ENCODE data around the gene SHC3.
A peak's percentile ranks its signal among the peaks of the same experiment; 100 is the strongest.

Gene SHC3

DNA sequence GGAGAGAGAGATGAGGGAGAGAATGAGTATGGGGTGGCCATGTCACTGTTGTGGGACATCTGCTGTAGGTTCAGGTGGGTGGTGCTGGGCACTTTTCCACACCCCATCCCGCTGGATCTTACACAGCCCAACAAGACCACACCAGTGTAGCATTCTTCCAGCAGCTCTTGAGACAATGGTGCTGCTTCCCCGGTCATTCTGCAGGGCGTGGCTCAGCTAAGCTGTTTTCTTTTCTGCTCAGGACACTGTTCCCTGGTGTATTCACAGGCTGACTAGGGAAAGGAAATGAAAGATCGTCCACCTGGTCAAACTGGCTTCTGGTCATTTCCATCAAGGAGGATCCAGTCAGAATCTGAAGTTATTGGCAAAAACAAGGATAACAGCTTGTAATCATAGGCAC, 111.8 kb downstream of the SHC3 start:
- H3K27ac ChIP-seq = no peak overlapping the region
- no peak for DNase-seq (ENCODE audit: low read depth, low spot score)

DNA sequence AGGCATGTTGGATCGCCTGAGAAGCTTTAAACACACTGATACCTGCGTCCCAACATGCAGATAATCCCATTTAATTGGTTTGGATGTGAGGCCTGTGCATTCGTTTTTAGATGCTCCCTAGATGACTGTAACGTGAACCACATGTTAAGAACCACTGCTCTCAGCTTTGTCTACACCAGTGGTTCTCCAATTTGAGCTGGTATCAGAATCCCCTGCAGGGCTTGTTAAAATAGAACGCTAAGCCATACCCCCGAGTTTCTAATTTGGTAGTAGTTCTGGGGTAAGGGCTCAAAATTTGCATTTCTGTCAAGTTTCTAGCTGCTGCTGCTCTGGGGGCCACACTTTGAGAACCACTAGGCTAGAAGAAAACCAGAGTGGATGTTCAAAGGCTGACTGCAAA, 112.7 kb downstream of the SHC3 start:
- DNase-seq (ENCODE audit: low read depth, low spot score) = no peak
- H3K27ac ChIP-seq = no peak overlapping the region

DNA sequence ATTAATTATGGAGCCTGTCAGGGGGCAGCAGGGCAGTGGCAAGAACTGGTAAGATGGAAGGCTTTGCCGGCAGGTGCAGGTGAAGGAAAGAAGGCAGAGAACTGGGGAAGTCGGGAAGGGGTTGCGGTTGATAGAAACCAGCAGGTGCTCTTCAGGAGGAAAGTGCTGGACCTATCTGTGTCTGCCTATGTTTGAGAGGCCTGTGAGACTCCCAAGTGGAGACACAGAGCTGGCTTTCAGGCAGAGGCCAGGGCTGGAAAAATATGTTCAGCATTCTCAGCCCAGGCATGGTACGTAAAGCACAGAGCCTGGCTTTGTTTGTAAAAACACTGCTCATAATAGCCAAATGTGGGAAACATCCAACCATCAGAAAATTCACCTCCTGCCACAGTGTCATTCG, 117.8 kb downstream of the SHC3 start:
- DNase-seq (ENCODE audit: low read depth, low spot score) = no peak
- H3K27ac ChIP-seq = no peak overlapping the region

DNA sequence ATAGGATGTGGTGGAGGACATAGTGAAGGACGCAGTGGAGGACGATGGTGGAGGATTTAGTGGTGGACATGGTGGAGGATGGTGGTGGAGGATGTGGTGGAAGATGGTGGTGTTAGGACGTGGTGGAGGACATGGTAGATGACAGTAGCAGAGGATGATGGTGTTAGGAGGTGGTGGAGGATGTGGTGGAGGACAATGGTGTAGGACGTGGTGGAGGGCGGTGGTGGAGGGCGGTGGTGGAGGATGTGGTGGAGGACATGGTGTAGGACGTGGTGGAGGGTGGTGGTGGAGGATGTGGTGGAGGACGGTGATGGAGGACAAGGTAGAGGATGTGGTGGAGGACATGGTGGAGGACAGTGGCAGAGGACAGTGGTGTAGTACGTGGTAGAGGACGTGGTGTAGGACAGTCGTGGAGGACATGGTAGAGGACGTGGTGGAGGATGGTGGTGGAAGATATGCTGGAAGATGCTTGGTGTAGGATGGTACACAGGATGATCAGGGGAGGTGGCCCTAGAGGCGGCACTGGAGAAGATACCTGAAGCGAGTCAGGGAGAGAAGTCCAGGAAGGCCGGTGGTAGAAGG, 118.6 kb downstream of the SHC3 start:
- no peak for DNase-seq (ENCODE audit: low read depth, low spot score)
- H3K27ac ChIP-seq = no peak overlapping the region

DNA sequence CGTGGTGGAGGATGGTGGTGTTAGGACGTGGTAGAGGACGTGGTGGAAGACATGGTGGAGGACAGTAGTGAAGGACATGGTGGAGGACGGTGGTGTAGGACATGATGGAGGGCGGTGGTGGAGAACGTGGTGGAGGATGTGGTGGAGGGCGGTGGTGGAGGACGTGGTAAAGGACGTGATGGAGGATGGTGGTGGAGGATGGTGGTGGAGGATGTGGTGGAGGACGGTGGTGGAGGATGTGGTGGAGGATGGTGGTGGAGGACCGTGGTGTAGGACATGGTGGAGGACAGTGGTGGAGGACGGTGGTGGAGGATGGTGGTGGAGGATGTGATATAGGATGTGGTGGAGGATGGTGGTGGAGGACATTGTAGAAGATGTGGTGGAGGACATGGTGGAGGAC, 119.7 kb downstream of the SHC3 start:
- H3K27ac ChIP-seq = no peak overlapping the region
- no peak for DNase-seq (ENCODE audit: low read depth, low spot score)

DNA sequence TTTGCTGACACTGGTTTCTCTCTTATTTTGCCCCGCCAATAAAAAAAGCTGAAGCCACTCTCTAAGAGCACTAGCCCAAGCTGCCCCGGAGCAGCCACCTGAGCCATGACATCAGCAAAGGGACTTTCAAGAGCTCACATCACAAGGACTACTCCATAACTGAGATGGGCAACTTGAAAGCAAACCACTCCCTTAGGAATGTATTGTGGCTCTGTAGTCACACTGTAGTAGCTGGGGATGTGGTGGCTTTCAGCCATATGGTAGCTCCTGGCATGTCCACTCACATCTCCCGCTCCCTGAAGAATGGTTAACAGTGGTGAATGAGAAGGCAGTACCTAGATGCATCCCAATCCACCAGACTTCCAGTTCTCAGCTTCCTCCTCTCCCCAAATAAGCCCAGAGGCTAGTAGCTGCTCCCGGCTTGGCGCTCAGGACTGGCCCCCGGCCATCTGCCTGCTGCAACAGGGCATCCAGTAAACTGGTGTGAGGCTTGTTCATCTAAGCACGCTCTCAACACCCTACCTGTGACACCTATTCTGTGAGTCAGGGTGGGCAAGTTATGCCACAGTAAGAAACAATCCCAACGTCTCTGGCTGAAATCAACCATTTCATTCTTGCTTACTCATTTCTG, 123.6 kb downstream of the SHC3 start:
- DNase-seq (ENCODE audit: low read depth, low spot score) = no peak
- no peak overlapping the region for H3K27ac ChIP-seq

DNA sequence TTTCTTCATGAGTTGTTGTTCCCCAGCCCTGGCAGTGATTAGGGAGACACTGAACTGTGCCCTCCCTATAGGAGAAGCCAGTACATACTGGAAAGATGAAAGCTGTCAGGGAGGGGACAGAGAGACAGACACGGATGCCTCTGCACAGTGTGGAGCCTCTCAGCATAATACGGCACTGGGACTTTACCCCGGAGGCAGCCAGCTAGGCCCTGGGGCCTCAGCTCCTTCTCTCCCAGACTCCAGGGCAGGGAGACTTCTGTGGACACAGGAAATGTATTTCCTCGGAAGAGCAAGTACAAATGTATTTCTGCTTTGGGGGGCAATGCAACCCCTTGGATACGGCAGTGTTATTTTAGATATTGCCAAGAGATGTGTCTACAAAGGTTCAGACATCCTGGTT, 125.3 kb downstream of the SHC3 start:
- no peak overlapping the region for H3K27ac ChIP-seq
- DNase-seq (ENCODE audit: low read depth, low spot score) = no peak

DNA sequence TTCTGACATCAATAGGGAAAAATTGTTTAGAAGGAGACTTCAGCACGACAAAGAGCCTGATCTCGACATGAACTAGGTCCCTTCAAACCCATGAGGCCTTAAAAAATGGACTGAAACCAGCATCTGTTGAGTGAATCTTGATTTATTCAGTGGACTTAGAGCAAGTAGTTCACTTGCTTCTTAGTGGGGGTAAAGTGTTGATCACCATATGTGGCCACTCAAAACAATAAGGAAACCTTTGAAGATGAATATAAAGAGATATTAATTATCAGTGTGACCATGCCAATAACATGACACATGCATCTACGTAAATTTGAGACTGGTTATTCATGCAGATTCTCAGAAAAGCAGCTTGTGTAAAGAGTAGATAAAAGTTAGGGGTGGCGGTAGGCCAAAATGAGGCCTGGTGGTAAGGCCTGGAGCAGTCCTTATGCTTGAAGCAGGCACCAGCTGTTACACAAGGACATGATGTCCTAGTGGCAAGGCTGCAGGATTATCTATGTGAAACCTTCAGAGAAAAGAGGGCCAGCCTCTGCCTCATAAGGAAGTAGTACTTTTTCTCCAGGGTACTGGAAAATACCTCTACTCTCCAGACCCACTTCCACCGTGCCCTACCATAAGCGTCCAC, 126.0 kb downstream of the SHC3 start:
- H3K27ac ChIP-seq = no peak overlapping the region
- no peak for DNase-seq (ENCODE audit: low read depth, low spot score)

DNA sequence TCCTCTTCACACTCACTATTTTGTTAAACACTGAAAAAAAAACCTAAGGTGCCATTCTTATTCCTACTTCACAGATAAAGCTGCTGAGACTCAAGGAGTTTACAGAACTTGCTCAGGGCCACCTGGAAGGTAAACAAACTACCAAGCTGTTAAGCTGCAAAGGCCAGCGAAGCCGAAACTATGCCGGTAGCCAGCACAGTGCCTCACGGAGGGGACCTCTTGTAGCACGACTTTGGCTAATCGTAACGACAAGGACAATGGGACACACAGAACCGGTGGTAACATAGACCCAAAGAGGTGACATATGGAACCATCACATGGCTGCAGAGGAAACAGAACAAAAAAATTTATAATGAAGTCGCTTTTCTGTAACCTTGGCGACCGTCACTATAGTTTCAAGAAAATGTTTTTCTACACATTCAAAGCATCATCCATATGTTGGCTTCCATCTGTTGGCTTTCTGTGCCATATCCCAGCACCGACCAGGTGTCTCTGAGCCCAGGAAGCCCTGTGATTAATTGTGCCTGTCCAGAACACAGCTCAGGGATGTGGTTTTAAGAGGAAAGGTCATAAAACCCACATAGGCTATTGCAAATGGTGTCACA, 127.1 kb downstream of the SHC3 start:
- DNase-seq (ENCODE audit: low read depth, low spot score) = no peak
- H3K27ac ChIP-seq = no peak overlapping the region

DNA sequence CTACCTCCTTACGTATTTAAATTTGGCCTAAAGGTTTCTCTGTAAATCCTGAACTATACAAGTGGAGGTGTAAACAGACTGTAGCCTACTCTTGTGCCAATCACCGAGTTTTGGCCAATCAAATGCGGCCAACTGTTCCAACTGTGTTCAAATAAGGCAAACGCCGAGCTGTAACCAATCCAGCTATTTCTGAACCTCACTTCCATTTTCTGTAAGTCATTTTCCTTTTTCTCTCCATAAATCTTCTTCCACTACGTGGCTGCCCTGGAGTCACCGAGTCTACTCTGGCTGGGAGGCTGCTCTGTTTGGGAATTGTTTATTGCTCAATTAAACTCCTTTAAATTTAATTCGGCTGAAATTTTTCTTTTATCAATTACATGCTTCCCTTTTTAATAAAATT, 129.0 kb downstream of the SHC3 start:
- DNase-seq (ENCODE audit: low read depth, low spot score) = no peak
- H3K27ac ChIP-seq = no peak overlapping the region

DNA sequence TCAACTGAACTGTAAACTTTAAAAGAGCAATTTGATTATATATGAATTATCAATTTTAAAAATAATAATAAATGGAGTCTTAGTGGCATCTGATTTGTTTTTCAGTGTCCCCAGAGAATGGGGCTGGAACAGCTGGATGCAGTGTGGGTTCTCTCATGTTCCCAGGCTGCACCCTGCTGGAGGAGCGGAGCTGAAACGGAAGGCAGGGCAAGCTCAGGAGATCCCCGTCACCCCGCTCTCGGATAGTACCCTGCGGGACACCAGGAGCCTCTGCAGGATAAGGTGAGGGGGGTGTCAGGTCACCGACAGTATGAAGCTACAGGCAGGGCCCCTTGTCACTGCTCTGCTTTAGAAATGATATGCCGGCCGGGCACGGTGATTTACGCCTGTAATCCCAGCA, 130.0 kb downstream of the SHC3 start:
- DNase-seq (ENCODE audit: low read depth, low spot score) = no peak
- no peak overlapping the region for H3K27ac ChIP-seq

DNA sequence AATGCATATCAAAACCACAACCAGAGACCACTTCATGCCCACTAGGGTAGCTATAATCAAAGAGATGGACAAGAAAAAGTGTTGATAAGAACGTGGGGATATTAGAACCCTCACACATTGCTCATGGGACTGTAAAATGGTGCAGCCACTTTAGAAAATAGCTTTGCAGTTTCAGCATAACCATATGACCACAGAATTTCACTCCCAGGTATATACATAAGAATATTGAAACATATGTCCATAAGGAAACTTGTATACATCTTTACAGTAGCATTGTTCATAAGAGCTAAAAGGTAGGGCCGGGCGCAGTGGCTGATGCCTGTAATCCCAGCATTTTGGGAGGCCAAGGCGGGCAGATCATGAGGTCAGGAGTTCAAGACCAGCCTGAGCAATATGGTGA, 131.0 kb downstream of the SHC3 start:
- H3K27ac ChIP-seq = no peak overlapping the region
- DNase-seq (ENCODE audit: low read depth, low spot score) = no peak

DNA sequence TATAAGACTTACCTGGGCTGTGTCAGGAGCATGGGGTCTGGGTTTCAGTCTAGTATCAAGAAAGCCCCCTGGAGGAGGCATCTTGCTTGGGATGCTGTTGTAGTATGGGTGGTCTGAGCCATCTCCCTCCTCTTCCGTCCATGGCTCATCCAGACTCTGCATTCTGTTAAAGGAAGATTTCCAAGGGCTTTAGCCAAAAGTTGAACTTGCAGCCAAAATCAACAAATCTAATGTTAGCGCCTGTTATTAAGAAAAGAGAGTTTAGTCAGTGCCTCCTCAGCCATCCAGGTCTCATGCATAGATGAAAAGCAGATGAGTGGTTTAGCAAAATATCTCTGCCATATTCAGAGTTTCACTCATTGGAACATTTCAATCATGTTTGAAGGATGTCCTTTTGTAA, 131.8 kb downstream of the SHC3 start:
- no peak overlapping the region for H3K27ac ChIP-seq
- no peak for DNase-seq (ENCODE audit: low read depth, low spot score)

DNA sequence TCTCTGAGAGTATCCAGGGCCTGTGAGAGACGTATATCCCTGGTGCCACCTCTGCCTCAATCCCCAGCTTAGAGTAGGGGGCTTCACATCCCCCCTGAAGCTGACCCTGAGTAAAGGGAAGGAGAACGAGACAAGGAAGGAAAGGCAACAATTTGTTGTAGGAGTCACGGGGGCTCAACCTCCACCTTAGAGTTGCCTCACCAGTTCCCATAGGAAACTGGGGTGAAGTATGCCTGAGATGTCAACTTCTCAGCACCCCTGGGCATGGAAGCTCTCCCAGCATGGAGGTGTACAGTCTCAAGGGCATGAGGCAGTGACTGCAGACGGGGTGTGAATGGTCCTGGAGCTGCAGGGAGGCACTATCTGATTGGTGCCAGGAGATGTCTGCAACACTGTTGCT, 133.7 kb downstream of the SHC3 start:
- no peak for DNase-seq (ENCODE audit: low read depth, low spot score)

DNA sequence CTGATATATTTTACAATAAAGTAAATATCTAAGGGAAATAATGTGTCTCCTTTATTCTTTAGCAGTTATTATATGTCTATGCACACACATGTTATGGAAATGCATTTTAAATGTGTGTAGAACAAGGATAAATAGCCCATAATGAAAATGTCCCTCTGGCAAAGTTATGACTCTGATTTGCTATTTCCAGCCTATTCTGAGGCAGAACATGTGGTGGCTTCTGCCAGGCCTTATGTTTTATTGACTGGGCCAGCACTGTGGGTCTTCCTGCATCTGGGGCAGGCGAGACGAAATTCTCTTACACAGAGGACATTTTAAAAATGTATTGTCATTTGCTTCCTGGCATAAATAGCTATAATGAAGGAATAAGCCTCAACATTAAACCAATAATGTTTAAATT, 134.5 kb downstream of the SHC3 start:
- H3K27ac ChIP-seq = no peak overlapping the region
- no peak for DNase-seq (ENCODE audit: low read depth, low spot score)

More for the DNA sequence above, 133.7 kb downstream of the SHC3 start:
- no peak overlapping the region for H3K27ac ChIP-seq

DNA sequence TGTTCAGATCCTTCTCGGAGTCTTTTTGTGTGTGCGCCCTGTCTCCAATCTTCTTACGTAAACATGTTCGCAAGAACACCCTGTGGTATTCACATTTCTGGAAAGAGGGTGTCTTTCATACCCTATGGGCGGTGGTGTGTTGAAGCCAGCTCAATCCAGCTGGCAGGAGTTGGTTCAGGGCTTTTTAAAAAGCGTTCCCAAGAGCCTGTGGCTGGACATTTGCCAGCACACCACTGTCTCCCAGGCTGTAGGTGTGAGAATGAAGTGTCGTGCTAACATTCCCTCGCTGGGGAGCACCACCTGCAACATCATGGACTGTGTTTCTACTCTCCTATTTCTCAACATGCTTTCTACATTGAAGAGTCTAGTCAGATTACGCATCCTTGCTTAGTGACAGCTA, 135.6 kb downstream of the SHC3 start:
- no peak for DNase-seq (ENCODE audit: low read depth, low spot score)
- no peak overlapping the region for H3K27ac ChIP-seq

DNA sequence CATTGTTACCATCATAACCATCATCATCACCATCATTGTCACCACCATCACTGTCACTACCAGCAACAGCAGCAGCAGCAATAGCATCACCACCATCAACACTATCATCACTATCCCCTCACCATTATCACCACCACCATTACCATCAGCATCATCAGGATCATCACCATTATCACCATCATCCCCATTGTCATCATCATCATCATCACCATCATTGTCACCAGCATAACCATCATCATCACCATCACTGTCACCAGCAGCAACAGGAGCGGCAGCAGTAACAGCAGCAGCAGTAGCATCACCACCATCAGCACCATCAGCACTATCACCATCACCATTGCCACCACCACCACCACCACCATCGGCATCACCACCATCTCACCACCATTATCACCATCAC, 139.0 kb downstream of the SHC3 start:
- no peak for DNase-seq (ENCODE audit: low read depth, low spot score)

DNA sequence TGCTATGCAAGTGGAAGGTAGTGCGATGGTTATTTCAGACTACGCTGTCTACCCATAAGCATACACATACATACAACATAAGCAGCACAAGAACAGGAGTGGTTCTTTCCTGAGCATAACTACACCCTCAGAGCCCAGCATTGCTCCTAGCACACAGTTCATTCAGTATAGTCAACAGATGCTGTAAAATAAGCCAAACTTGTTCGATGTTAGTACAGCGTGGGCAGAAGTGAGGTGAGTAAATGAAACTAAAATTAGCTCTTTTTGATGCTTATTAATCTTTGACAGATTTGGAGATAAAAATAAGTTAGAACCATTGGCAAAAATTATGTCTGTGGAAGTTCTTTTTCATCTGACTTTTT, 139.5 kb downstream of the SHC3 start:
- peak overlapping the region; percentile 31 for H3K27ac ChIP-seq

More for the DNA sequence above, 139.0 kb downstream of the SHC3 start:
- H3K27ac ChIP-seq = no peak overlapping the region

DNA sequence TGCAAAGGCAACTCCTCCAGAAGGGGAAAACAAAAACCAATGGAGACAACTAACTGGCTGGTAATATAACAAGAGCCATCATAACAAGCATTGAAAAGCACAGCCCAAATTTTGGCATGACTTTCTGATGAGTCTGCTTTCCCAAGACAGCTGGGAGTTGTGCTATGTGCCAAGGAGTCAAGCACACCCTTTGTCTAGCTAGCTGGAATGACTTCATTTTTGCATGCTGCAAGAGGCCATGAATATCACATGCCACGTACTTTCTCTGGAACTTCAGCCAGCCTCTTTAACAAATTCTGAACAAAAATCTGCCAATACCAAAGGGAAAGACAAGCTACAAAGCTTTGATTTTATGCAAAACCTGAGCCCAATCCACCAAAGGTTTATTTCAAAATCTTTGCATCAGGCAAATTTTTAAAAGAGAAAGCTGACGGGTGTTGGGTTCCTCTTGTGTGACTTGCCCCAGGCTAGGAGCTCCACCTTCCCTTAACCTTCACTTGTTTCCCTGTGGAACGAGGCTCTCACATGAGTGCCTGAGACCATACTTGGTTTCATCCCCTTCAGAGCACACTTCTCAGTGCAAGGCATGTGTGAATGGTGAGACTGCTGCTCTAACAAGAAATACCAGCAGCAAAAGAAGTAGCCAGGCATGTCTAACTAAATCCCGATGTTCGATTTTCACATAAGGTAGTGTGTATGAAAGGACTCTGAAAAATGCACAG, 140.1 kb downstream of the SHC3 start:
- peak overlapping the region; percentile 31 for H3K27ac ChIP-seq
- DNase-seq (ENCODE audit: low read depth, low spot score) = peak; percentile 73

More for the DNA sequence above, 139.5 kb downstream of the SHC3 start:
- DNase-seq (ENCODE audit: low read depth, low spot score) = no peak

DNA sequence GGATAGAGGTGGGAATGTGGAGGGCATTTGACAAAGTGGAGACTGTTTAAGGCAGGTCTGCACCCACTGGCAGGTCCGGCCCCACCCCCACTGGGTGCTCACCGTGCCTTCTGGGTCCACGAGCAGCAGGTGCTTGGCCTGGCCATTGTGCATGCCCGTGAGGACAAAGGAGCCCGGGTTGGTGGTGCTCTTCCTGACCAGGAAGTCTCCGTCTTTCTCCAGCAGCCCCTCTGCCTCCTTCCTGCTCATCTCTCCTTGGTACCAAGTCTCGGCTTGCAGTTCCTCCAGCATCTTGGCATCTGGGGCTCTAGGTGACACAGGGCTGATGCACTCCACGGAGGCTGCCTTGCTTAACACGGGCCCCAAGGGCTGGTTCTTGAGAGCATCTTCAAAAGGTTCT, 140.7 kb downstream of the SHC3 start:
- H3K27ac ChIP-seq = no peak overlapping the region
- no peak for DNase-seq (ENCODE audit: low read depth, low spot score)

DNA sequence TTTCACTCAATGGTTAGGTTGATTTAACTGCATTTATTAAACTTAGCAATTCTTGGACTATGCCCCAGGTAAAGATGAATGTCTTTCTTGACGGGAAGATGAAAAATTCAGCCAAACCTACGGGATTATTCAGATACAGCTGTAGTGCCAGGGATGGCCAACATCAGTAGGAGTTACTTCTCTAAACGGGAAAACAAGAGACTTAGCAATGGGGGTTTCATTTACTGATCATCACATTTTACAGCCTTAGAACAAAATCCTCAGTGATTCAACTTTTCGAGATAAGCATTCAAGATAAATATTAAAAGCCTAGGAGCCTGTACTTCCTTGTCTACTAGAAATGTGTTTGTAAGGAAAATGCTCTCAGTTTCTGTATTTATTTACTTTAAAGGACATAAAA, 141.3 kb downstream of the SHC3 start:
- DNase-seq (ENCODE audit: low read depth, low spot score) = no peak
- H3K27ac ChIP-seq = no peak overlapping the region
